Right lobe of liver (tissue), 6 donors: Measurements from ENCODE around the gene RASGRP4. TPM values are rescaled to one million over a fixed set of nuclear protein-coding genes. Genes with fewer than 3 reads are reported as not detected.

Source experiments
- ATAC-seq, 4 donors: fragments of 200-7000 bp; cut with Tn5 transposase; one replicate each; pipeline ENCODE4 v1.9.1; 2020; ENCODE audit warnings: mild to moderate bottlenecking in 4 of 4, moderate library complexity in 4 of 4
- DNase-seq, 3 donors: peaks; one replicate each; pipeline ENCODE4 v3.0.0-alpha.2; 2020
- H3K27ac ChIP-seq, 3 donors: fragments of 200-600 bp; one replicate each; pipeline ENCODE4 v1.8.0; 2022
- H3K27me3 ChIP-seq, 2 donors: fragments of 200-600 bp; one replicate each; pipeline ENCODE4 v1.8.0; 2022
- H3K36me3 ChIP-seq, 4 donors: fragments of 200-600 bp; sonication (generic) in 1 of 4; one replicate each; pipeline versions ENCODE4 v1.5.1 to v1.8.0; 2017 to 2022; ENCODE audit warnings: control low read depth in 1 of 4
- H3K4me1 ChIP-seq, 4 donors: fragments of 200-600 bp; sonication (generic) in 1 of 4; one replicate each; pipeline versions ENCODE4 v1.5.1 to v1.8.0; 2017 to 2022; ENCODE audit warnings: control low read depth in 1 of 4
- H3K4me3 ChIP-seq, 3 donors: fragments of 200-600 bp; one replicate each; pipeline ENCODE4 v1.8.0; 2022
- H3K9me3 ChIP-seq, 4 donors: fragments of 200-600 bp; sonication (generic) in 1 of 4; one replicate each; pipeline versions ENCODE4 v1.5.1 to v1.8.0; 2017 to 2022; ENCODE audit warnings: control low read depth in 1 of 4
- CTCF ChIP-seq, 4 donors: fragments of 200-600 bp in 3 of 4; fragments of 450-650 bp in 1 of 4; IDR thresholded peaks; one replicate each; pipeline versions ENCODE4 v1.5.1 to v1.8.0; 2016 to 2022; ENCODE audit warnings: antibody characterized with exemption in 4 of 4, mild to moderate bottlenecking in 2 of 4
- POLR2A ChIP-seq: fragments of 450-650 bp; IDR thresholded peaks from one replicate; pipeline ENCODE4 v1.6.1; 2017; ENCODE audit warnings: antibody characterized with exemption, mild to moderate bottlenecking
- WGBS: methylation state at CpG from one replicate; pipeline ENCODE4 v1.1.6; 2018; ENCODE audit warnings: low coverage, low lambda C conversion rate; ENCODE audit not compliant: insufficient coverage; ENCODE audit errors: missing lambda C conversion rate; 5-methylcytosine and 5-hydroxymethylcytosine counted together
- intact Hi-C, 2 donors: fragments of 100-400 bp; cut with DNase I; formaldehyde crosslinking; loops; one replicate each; pipeline versions ENCODE4 v1.11.2 to v1.14.1; 2022
- total RNA-seq, 6 experiments: library from RNA; depleted of rRNA in 2 of 6; stranded (reverse); fragments of >200 nt in 2 of 6; fragmentation: NEBNext Ultra II Directional in 3 of 6; extraction: Animal tissue kit (Norgen Biotek cat#: 25700) in 3 of 6; gene quantifications; one replicate each; pipeline versions ENCODE4 v1.1.0 to v1.2.4, GENCODE V29; 2016 to 2023
- donor health status: DM: no; HTN: yes; CAD: no.
- donor health status: DM: no; HTN: no; CAD: no.
- donor health status: DM: no; HTN: no; CAD: no.
- donor health status: DM: no; HTN: yes; CAD: no.
- donor health status: DM: no; HTN: yes; CAD: no.

Gene RASGRP4
- total RNA-seq, 6 experiments from 2014 or later: 0.77 to 1.5 (median 0.93) TPM

DNA sequence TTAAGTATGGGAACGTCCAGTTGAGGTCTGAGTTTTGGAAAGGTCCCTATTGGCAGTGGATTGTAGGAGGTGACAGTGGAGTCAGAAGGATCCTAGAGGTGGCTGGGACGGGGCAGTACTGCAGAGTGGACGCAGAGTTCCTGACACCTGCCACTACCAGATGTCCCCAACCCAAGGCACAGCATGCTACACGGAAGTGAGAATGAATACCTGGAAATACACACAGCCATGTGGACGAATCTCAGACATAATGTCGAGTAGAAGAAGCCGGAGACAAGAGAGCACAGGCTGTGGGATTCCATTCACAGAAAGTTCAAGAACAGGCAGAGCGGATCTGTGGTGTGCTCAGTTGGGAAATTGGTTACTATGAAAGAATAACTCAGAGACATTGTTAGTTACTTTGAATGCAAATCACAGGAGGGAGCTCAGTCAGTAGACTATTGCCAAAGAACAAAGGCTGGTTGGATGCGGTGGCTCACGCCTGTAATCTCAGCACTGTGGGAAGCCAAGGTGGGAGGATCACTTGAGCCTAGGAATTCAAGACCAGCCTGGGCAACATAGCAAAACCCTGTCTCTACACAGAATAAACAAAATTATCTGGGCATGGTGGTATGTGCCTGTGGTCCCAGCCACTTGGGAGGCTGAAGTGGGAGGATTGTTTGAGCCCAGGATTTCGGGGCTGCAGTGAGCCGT lies 44.9 kb upstream of the RASGRP4 start:
- DNase-seq (no peak), ATAC-seq (no peak)
- no peak overlapping the region for H3K27ac ChIP-seq
- WGBS: 49% methylated on average over 12 of the region's 12 CpGs
- intact Hi-C loops: no loop called here
- H3K4me1 ChIP-seq: no peaks in the 10 kb centered on the region
- no peak for TF ChIP-seq POLR2A
- TF ChIP-seq CTCF (IDR thresholded peaks at IDR 0.05): no peak
- no peaks in the 10 kb centered on the region for H3K27me3 ChIP-seq
- H3K9me3 ChIP-seq: no peaks in the 10 kb centered on the region
- H3K4me3 ChIP-seq: no peak overlapping the region
- no peaks in the 10 kb centered on the region for H3K36me3 ChIP-seq

GRCh38 chr19:38469151-38469550 lies 43.1 kb upstream of the RASGRP4 start:
- no peak for TF ChIP-seq CTCF (IDR thresholded peaks at IDR 0.05)
- TF ChIP-seq POLR2A: no peak
- Histone ChIP-seq H3K27me3 (no peaks in the 10 kb centered on the region), H3K36me3 (no peaks in the 10 kb centered on the region), H3K4me1 (no peaks in the 10 kb centered on the region), H3K4me3 (no peak overlapping the region), H3K9me3 (no peaks in the 10 kb centered on the region), H3K27ac (no peak overlapping the region)
- ATAC-seq (no peak), DNase-seq (no peak)
- 50% methylated on average over 4 of the region's 5 CpGs for WGBS
- intact Hi-C loops: no loop called here

GRCh38 chr19:38467541-38468525 lies 41.8 kb upstream of the RASGRP4 start:
- Histone ChIP-seq H3K4me1 (no peaks in the 10 kb centered on the region), H3K36me3 (no peaks in the 10 kb centered on the region), H3K27me3 (no peaks in the 10 kb centered on the region), H3K27ac (no peak overlapping the region), H3K9me3 (no peaks in the 10 kb centered on the region), H3K4me3 (no peak overlapping the region)
- no peak for ATAC-seq
- intact Hi-C loops: no loop called here
- TF ChIP-seq POLR2A: no peak
- TF ChIP-seq CTCF (IDR thresholded peaks at IDR 0.05): no peak
- DNase-seq: no peak
- 77% methylated on average over 12 of the region's 17 CpGs for WGBS

DNA sequence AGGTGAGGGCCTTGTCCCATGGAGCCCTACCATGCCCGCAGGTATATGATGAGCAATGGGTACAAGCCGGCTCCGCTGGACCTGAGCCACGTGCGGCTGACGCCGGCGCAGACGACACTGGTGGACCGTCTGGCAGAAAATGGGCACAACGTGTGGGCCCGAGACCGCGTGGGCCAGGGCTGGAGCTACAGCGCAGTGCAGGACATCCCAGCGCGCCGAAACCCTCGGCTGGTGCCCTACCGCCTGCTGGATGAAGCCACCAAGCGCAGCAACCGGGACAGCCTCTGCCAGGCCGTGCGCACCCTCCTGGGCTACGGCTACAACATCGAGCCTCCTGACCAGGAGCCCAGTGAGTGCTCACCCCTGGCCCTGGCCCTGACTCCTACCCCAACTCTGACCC lies 40.0 kb upstream of the RASGRP4 start:
- Histone ChIP-seq H3K4me3 (no peak overlapping the region), H3K9me3 (no peaks in the 10 kb centered on the region), H3K27me3 (no peaks in the 10 kb centered on the region), H3K36me3 (no peaks in the 10 kb centered on the region), H3K27ac (no peak overlapping the region), H3K4me1 (no peaks in the 10 kb centered on the region)
- intact Hi-C loops: no loop called here
- no peak for DNase-seq
- TF ChIP-seq POLR2A (no peak), CTCF (IDR thresholded peaks at IDR 0.05) (no peak)
- no peak for ATAC-seq
- WGBS: 100% methylated on average over 1 of the region's 26 CpGs
